HG02884 (cell line): Measurements from ENCODE around the gene DOP1B.
A peak's percentile ranks its signal among the peaks of the same experiment; 100 is the strongest.
"Not testable (repeated sequence)": the region's sequence is repeated elsewhere in the genome, so short reads cannot be mapped to it uniquely, and the experiment has no call there.

ENCODE experiments used
- ATAC-seq: cut with Tn5 transposase; IDR thresholded peaks from one replicate; pipeline ENCODE4 v1.9.1; 2021; ENCODE audit warnings: mild to moderate bottlenecking, moderate library complexity; ENCODE audit not compliant: unreplicated experiment

Gene DOP1B, protein sequence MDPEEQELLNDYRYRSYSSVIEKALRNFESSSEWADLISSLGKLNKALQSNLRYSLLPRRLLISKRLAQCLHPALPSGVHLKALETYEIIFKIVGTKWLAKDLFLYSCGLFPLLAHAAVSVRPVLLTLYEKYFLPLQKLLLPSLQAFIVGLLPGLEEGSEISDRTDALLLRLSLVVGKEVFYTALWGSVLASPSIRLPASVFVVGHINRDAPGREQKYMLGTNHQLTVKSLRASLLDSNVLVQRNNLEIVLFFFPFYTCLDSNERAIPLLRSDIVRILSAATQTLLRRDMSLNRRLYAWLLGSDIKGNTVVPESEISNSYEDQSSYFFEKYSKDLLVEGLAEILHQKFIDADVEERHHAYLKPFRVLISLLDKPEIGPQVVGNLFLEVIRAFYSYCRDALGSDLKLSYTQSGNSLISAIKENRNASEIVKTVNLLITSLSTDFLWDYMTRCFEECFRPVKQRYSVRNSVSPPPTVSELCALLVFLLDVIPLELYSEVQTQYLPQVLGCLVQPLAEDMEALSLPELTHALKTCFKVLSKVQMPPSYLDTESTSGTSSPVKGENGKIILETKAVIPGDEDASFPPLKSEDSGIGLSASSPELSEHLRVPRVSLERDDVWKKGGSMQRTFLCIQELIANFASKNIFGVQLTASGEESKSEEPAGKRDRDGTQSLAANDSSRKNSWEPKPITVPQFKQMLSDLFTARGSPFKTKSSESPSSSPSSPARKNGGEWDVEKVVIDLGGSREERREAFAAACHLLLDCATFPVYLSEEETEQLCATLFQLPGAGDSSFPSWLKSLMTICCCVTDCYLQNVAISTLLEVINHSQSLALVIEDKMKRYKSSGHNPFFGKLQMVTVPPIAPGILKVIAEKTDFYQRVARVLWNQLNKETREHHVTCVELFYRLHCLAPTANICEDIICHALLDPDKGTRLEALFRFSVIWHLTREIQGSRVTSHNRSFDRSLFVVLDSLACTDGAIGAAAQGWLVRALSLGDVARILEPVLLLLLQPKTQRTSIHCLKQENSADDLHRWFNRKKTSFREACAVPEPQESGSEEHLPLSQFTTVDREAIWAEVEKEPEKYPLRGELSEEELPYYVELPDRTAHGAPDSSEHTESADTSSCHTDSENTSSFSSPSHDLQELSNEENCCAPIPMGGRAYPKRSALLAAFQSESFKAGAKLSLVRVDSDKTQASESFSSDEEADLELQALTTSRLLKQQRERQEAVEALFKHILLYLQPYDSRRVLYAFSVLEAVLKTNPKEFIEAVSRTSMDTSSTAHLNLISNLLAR (N-terminal part only)

GRCh38 chr21:36156815-36157670 is at the start of gene DOP1B:
Gene DOP1B (plus strand): TSS chr21:36156824. CDS start chr21:36164734, 7,910 bp downstream.
- peak; percentile 26 for ATAC-seq

- ATAC-seq: no peak
These were observed 46.8 kb upstream of the DOP1B start for GRCh38 chr21:36109868-36110267.

GRCh38 chr21:36111238-36111637 is 45.4 kb upstream of the DOP1B start:
- ATAC-seq: no peak

DNA sequence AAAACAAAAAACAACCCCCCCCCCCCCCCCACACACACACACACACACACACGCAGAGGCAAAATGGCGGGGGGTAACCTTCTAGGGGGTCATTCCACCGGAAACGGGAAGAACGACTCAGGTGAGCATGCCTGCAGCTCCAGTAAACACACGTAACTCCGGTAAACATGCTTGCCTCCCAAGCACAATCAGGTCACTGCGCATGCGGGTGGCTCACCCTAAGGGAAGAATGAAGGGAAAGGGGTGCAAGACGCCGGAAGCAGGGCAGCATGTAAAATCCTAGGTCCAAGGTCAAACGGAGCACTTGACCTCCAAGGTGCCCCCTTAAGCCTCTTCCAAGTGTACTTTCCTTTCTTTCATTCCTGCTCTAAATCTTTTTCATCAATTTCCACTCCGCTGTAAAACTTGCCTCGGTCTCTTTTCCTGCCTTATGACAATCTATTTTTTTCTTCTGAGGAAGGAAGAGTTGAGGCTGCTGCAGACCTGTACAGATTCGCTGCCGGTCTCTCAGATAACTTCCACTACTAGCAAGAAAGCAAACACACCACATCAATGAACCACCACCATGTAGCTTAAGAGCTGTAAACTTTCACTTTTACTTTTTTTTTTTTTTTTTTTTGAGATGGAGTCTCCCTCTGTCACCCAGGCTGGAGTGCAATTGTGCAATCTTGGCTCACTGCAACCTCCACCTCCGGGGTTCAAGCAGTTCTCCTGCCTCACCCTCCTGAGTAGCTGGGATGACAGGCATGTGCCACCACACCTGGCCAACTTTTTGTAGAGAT is 42.8 kb upstream of the DOP1B start:
- ATAC-seq: no peak

DNA sequence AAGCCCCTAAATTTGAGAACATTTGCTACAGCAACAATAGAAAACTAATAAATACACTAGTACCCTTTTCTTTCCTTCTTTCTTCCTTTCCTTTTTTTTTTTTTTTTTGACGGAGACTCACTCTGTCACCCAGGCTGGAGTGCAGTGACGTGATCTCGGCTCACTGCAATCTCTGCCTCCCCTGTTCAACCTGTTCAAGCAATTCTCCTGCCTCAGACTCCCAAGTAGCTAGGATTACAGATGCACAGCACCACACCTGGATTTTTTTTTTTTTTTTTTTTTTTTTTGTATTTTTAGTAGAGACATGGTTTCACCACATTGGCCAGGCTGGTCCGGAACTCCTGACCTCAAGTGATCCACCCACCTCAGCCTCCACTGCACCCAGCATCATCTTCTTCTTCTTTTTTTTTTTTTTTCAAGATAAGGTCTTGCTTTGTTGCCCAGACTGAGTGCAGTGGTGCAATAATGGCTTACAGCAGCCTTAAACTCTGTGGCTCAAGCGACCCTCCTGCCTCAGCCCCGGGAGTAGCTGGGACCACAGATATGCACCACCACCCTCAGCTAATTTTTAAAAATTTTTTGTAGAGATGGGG is 41.4 kb upstream of the DOP1B start:
- ATAC-seq: no peak

- ATAC-seq: no peak
These were observed 39.3 kb upstream of the DOP1B start for GRCh38 chr21:36117286-36117741.

DNA sequence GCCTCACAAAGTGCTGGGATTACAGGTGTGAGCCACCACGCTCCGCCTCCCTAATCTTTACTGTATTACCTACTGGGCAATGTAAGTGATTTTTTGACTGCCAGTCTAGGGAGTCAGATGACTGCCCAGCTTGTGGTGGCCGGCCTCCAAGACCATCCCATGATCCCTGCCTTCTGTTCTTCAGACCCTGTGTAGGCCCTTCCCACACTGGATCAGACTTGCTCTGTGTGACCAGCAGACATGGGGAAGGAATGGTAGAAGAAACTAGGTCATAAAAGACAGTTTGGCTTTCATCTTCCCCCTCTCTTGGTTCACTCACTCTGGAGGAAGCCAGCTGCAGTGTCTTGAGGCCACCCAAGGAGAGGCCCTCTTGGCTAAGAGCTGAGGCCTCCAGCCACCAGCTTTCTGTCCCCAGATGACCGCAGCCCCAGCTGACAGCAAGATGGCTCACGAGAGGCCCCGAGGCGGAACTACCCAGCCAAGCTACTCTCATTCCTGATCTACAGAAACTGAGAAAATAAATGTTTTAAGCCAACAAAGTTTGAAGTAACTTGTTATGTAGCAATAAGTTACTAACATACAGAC is 36.2 kb upstream of the DOP1B start:
- no peak for ATAC-seq

DNA sequence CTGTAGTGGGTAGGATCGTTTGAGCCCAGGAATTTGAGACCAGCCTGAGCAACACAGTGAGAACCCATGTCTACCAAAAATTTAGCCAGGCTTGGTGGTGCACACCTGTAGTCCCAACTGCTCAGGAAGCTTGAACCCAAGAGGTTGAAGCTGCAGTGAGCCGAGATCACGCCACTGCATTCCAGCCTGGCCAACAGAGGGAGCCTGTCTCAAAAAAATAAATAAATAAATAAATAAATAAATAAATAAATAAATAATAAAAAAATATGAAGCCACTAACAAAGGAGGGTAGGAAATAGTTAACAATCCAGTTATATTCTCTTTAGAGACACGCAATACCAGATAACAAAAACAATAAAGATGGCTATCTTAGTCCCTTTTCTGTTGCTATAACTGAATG is 33.6 kb upstream of the DOP1B start:
- no peak for ATAC-seq

GRCh38 chr21:36124395-36124794 is 32.2 kb upstream of the DOP1B start:
- no peak for ATAC-seq

- ATAC-seq: no peak
These were observed 31.0 kb upstream of the DOP1B start for GRCh38 chr21:36125512-36126207.

- no peak for ATAC-seq
These were observed 30.4 kb upstream of the DOP1B start for GRCh38 chr21:36126208-36126565.

GRCh38 chr21:36126621-36127110 is 30.0 kb upstream of the DOP1B start:
- ATAC-seq: no peak

- ATAC-seq: no peak
These were observed 29.2 kb upstream of the DOP1B start for GRCh38 chr21:36127250-36127904.

- ATAC-seq: no peak
These were observed 28.6 kb upstream of the DOP1B start for GRCh38 chr21:36127977-36128376.

DNA sequence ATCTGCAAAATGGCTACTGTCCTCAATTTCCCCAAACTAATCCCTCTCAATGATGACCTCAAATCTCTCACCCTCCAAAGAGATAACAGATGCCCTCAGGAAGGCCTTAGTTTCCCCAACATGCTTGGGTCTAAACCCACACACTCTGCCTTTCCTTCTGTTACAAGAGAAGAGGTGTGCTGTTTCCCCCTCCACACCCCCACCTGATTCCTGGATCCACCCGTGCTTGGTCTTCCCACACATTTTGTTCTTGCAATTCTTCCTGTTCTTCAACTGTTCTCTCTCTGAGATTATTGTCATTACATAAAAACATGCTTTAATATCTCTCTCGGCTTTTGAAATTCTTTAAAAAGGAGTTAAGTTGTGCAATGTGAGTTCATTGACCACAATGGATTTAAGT is 27.4 kb upstream of the DOP1B start:
- ATAC-seq: no peak

DNA sequence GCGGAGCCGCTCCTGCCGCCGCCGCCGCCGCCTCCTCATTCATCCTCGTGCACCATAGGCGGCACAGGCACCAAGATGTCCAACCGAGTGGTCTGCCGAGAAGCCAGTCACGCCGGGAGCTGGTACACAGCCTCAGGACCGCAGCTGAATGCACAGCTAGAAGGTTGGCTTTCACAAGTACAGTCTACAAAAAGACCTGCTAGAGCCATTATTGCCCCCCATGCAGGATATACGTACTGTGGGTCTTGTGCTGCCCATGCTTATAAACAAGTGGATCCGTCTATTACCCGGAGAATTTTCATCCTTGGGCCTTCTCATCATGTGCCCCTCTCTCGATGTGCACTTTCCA is 26.2 kb upstream of the DOP1B start:
- not testable (repeated sequence) for ATAC-seq

GRCh38 chr21:36130839-36131238 is 25.8 kb upstream of the DOP1B start:
- not testable (repeated sequence) for ATAC-seq
